H1 (cell line): Measurements from ENCODE around the gene SPINT2. TPM values are rescaled to one million over a fixed set of nuclear protein-coding genes. Genes with fewer than 3 reads are reported as not detected.

Source experiments
- CTCF ChIA-PET: fragments of 300-600 bp; sonication (Branson Sonifier 250); formaldehyde crosslinking; loops from one replicate; lab custom pipeline; 2021; ENCODE audit not compliant: partially characterized antibody; lab: Charles Lee
- POLR2A ChIA-PET: fragments of 300-600 bp; sonication (Branson Sonifier 250); formaldehyde crosslinking; loops from one replicate; lab custom pipeline; 2021; ENCODE audit warnings: inconsistent platforms; ENCODE audit not compliant: partially characterized antibody; lab: Charles Lee
- DNase-seq, 2 experiments: peaks; one replicate each; pipeline versions ENCODE4 v3.0.0 to v3.0.0-alpha.2; 2010 to 2022; ENCODE audit warnings: low spot score in 2 of 2, low read depth in 1 of 2, mixed read lengths in 1 of 2
- FAIRE-seq: peaks from 2 replicates; lab custom pipeline; 2011; peaks lifted over from hg19 to GRCh38; lab: Jason Lieb, UNC
- H2AFZ ChIP-seq: 2 replicates; pipeline ENCODE4 v1.8.1; 2012; ENCODE audit warnings: low read length, inconsistent platforms
- H2AK5ac ChIP-seq: 2 replicates; pipeline ENCODE4 v1.6.1; 2013; ENCODE audit warnings: low read depth, low read length
- H2BK120ac ChIP-seq: replicated peaks from 2 replicates; pipeline ENCODE3; 2013; ENCODE audit warnings: low read depth, low read length, inconsistent platforms
- H2BK12ac ChIP-seq: 2 replicates; pipeline ENCODE4 v1.6.1; 2013; ENCODE audit warnings: low read depth, low read length
- H2BK15ac ChIP-seq: 2 replicates; pipeline ENCODE4 v1.6.1; 2013; ENCODE audit warnings: low read length
- H2BK20ac ChIP-seq: 2 replicates; pipeline ENCODE4 v1.6.1; 2013; ENCODE audit warnings: low read length
- H2BK5ac ChIP-seq: 2 replicates; pipeline ENCODE4 v1.6.1; 2013; ENCODE audit warnings: low read depth, low read length
- H3K14ac ChIP-seq: 2 replicates; pipeline ENCODE4 v1.6.1; 2013; ENCODE audit warnings: inconsistent platforms; ENCODE audit not compliant: insufficient read length
- H3K18ac ChIP-seq: 2 replicates; pipeline ENCODE4 v1.6.1; 2013; ENCODE audit warnings: low read length; ENCODE audit errors: extremely low read depth
- H3K23ac ChIP-seq: 2 replicates; pipeline ENCODE4 v1.6.1; 2013; ENCODE audit warnings: inconsistent platforms; ENCODE audit not compliant: insufficient read length
- H3K23me2 ChIP-seq: 2 replicates; pipeline ENCODE4 v1.6.1; 2013; ENCODE audit warnings: low read depth, low read length
- H3K27ac ChIP-seq: 2 replicates; pipeline ENCODE4 v1.6.1; 2011; ENCODE audit warnings: low read depth, low read length, inconsistent platforms
- H3K27me3 ChIP-seq, 4 experiments: replicated peaks in 1 of 4; 1 replicate in 1 of 4; 2 replicates in 3 of 4; pipeline versions ENCODE4 v1.6.1 to v1.8.1; 2011 to 2013; ENCODE audit warnings: low read length in 3 of 4, mild to moderate bottlenecking in 3 of 4, inconsistent platforms in 2 of 4, mixed read lengths in 2 of 4, moderate library complexity in 1 of 4; ENCODE audit not compliant: control insufficient read depth in 3 of 4, insufficient read depth in 3 of 4; ENCODE audit errors: extremely low read depth in 1 of 4
- H3K36me3 ChIP-seq, 4 experiments: 2 replicates each; pipeline versions ENCODE4 v1.6.1 to v1.8.1; 2011 to 2013; ENCODE audit warnings: mild to moderate bottlenecking in 4 of 4, low read length in 3 of 4, moderate library complexity in 2 of 4, control low read depth in 1 of 4, inconsistent platforms in 1 of 4; ENCODE audit not compliant: insufficient read depth in 4 of 4, control insufficient read depth in 2 of 4
- H3K4ac ChIP-seq: replicated peaks from 2 replicates; pipeline ENCODE3; 2013; ENCODE audit warnings: low read length, low read depth, mixed read lengths, inconsistent platforms; ENCODE audit not compliant: insufficient read length
- H3K4me1 ChIP-seq, 4 experiments: replicated peaks in 1 of 4; 1 replicate in 1 of 4; 2 replicates in 3 of 4; pipeline versions ENCODE4 v1.6.1 to v1.8.1; 2011 to 2013; ENCODE audit warnings: low read length in 3 of 4, inconsistent platforms in 2 of 4, mixed read lengths in 1 of 4; ENCODE audit not compliant: insufficient read depth in 4 of 4, control insufficient read depth in 3 of 4
- H3K4me2 ChIP-seq, 2 experiments: 2 replicates each; pipeline versions ENCODE4 v1.6.1 to v1.8.1; 2011 to 2013; ENCODE audit warnings: low read depth in 2 of 2, low read length in 2 of 2, control low read depth in 1 of 2, inconsistent platforms in 1 of 2, mild to moderate bottlenecking in 1 of 2; ENCODE audit not compliant: insufficient read depth in 1 of 2
- H3K4me3 ChIP-seq, 4 experiments: fragments of 200-600, 300-600 bp in 1 of 4; sonication (generic), shearing (Covaris generic), sonication (Bioruptor Twin) in 1 of 4; 2 replicates each; pipeline versions ENCODE4 v1.5.1 to v1.8.1; 2011 to 2016; ENCODE audit warnings: low read length in 4 of 4, low read depth in 3 of 4, control low read depth in 2 of 4, inconsistent platforms in 2 of 4, mild to moderate bottlenecking in 2 of 4, mixed read lengths in 1 of 4, moderate library complexity in 1 of 4; ENCODE audit not compliant: insufficient read depth in 2 of 4; ENCODE audit errors: extremely low read depth in 1 of 4
- H3K56ac ChIP-seq: replicated peaks from 2 replicates; pipeline ENCODE3; 2013; ENCODE audit warnings: low read depth, mild to moderate bottlenecking, mixed read lengths, low read length, inconsistent platforms; ENCODE audit not compliant: insufficient read length
- H3K79me1 ChIP-seq: 2 replicates; pipeline ENCODE4 v1.6.1; 2013; ENCODE audit warnings: low read depth, low read length, control low read depth
- H3K79me2 ChIP-seq, 2 experiments: 2 replicates each; pipeline versions ENCODE4 v1.6.1 to v1.8.1; 2012 to 2013; ENCODE audit warnings: low read length in 2 of 2, mild to moderate bottlenecking in 2 of 2, inconsistent platforms in 1 of 2; ENCODE audit not compliant: insufficient read depth in 2 of 2, control insufficient read depth in 1 of 2
- H3K9ac ChIP-seq, 4 experiments: replicated peaks in 1 of 4; 1 replicate in 1 of 4; 2 replicates in 3 of 4; pipeline versions ENCODE4 v1.6.1 to v1.8.1; 2011 to 2013; ENCODE audit warnings: low read depth in 3 of 4, low read length in 3 of 4, control low read depth in 2 of 4, mild to moderate bottlenecking in 2 of 4, moderate library complexity in 2 of 4, inconsistent platforms in 1 of 4; ENCODE audit errors: extremely low read depth in 1 of 4
- H3K9me3 ChIP-seq, 2 experiments: 2 replicates each; pipeline versions ENCODE4 v1.6.1 to v1.8.1; 2012 to 2013; ENCODE audit warnings: mild to moderate bottlenecking in 2 of 2, moderate library complexity in 2 of 2, control low read depth in 1 of 2, inconsistent platforms in 1 of 2, low read depth in 1 of 2, low read length in 1 of 2, mixed read lengths in 1 of 2; ENCODE audit not compliant: insufficient read depth in 2 of 2
- H4K20me1 ChIP-seq, 2 experiments: replicated peaks in 1 of 2; 2 replicates each; pipeline versions ENCODE3 to v1.8.1; 2011 to 2013; ENCODE audit warnings: inconsistent platforms in 2 of 2, low read length in 2 of 2, mild to moderate bottlenecking in 1 of 2; ENCODE audit not compliant: insufficient read depth in 2 of 2, control insufficient read depth in 1 of 2
- H4K5ac ChIP-seq: 2 replicates; pipeline ENCODE4 v1.6.1; 2013; ENCODE audit warnings: low read length, low read depth, mixed read lengths, inconsistent platforms; ENCODE audit not compliant: insufficient read length
- H4K8ac ChIP-seq: 2 replicates; pipeline ENCODE4 v1.8.0; 2013; ENCODE audit warnings: mild to moderate bottlenecking, moderate library complexity, low read length, inconsistent platforms; ENCODE audit not compliant: insufficient read depth; ENCODE audit errors: extremely low read depth
- H4K91ac ChIP-seq: replicated peaks from 2 replicates; pipeline ENCODE3; 2013; ENCODE audit warnings: low read length, mixed read lengths, inconsistent platforms; ENCODE audit not compliant: insufficient read length
- E2F6 ChIP-seq: IDR thresholded peaks from 2 replicates; pipeline ENCODE4 v1.6.1; 2012; ENCODE audit warnings: inconsistent platforms
- EZH2 ChIP-seq: fragments of 200-600 bp; sonication (generic); IDR thresholded peaks from 2 replicates; pipeline ENCODE4 v1.7.1; 2012; ENCODE audit warnings: low read depth, mild to moderate bottlenecking, moderate library complexity, low read length, inconsistent platforms; ENCODE audit not compliant: severe bottlenecking
- NANOG ChIP-seq: IDR thresholded peaks from 2 replicates; pipeline ENCODE4 v1.6.1; 2011; ENCODE audit warnings: low read length, low read depth, mild to moderate bottlenecking, inconsistent platforms; ENCODE audit not compliant: insufficient read depth, poor library complexity, severe bottlenecking
- RBBP5 ChIP-seq: IDR thresholded peaks from 2 replicates; pipeline ENCODE4 v1.7.1; 2012; ENCODE audit warnings: low read depth, mild to moderate bottlenecking, inconsistent platforms, low read length, moderate library complexity, borderline replicate concordance
- SAP30 ChIP-seq: fragments of 300-600 bp; sonication (generic); IDR thresholded peaks from 2 replicates; pipeline ENCODE4 v1.7.1; 2012; ENCODE audit warnings: low read length, moderate library complexity, mild to moderate bottlenecking, inconsistent platforms; ENCODE audit not compliant: insufficient read depth, insufficient replicate concordance
- SIX5 ChIP-seq: IDR thresholded peaks from 2 replicates; pipeline ENCODE4 v1.6.1; 2011; ENCODE audit warnings: mild to moderate bottlenecking, low read depth, low read length
- TEAD4 ChIP-seq: IDR thresholded peaks from 2 replicates; pipeline ENCODE4 v1.6.1; 2012; ENCODE audit warnings: low read depth, low read length, inconsistent platforms, mixed read lengths
- WGBS, 2 experiments: shearing (Covaris generic) in 1 of 2; methylation state at CpG; one replicate each; pipeline versions ENCODE4 v1.1.6 to v1.1.7; 2013 to 2015; ENCODE audit warnings: low lambda C conversion rate in 2 of 2, mixed read lengths in 2 of 2, inconsistent platforms in 1 of 2, low coverage in 1 of 2, missing lambda C conversion rate in 1 of 2; ENCODE audit not compliant: insufficient replicate concordance in 2 of 2, insufficient coverage in 1 of 2, insufficient read length in 1 of 2; ENCODE audit errors: extremely low coverage in 1 of 2, missing lambda C conversion rate in 1 of 2; 5-methylcytosine and 5-hydroxymethylcytosine counted together
- polyA plus RNA-seq, 7 experiments: library from polyadenylated mRNA; depleted of rRNA in 3 of 7; stranded (reverse) in 5 of 7; unstranded in 2 of 7; fragments of >200 nt in 5 of 7; fragments of 200-250 nt in 2 of 7; gene quantifications; 1 replicate in 5 of 7; 2 replicates in 1 of 7; 4 replicates in 1 of 7; pipeline versions ENCODE4 v1.2.1 to v1.2.3, GENCODE V29; 2011 to 2013; ENCODE audit warnings: missing spikeins in 2 of 7, mixed read lengths in 2 of 7
- total RNA-seq: library from RNA; stranded (reverse); fragmentation: NEBNext Ultra II Directional; extraction: Animal tissue kit (Norgen Biotek cat#: 25700); gene quantifications from 2 replicates; pipeline ENCODE4 v1.2.1, GENCODE V29; 2021

Gene SPINT2
- total and polyA plus RNA-seq, 2 of the 8 experiments (the other 6 are each of a cell fraction or from before 2014, with no cell fraction given) = 294 to 296 TPM

- POLR2A ChIA-PET = interaction anchor here (0.9 to 1.0 kb wide), 2 partner anchors 9 to 24 kb away, joined by 3 read pairs; no protein-coding TSS in a partner anchor
- WGBS, 2 experiments = 90% methylated on average over 2 of the region's 2 CpGs; no CpG with 5 or more reads in 1 of the 2 experiments
These were observed 45.9 kb downstream of the SPINT2 start for GRCh38 chr19:38310279-38310670.

More at GRCh38 chr19:38310279-38310670, 45.9 kb downstream of the SPINT2 start:
- no peak overlapping the region for H3K4me3 ChIP-seq
- no peaks in the 10 kb centered on the region for H3K9me3 ChIP-seq
- H3K18ac ChIP-seq = no peak overlapping the region
- peaks cover 8% of the 10 kb centered on the region for H3K79me1 ChIP-seq
- H3K4me1 ChIP-seq = peaks cover 0 to 5% (median under 1%) of the 10 kb centered on the region in 4 experiments; a peak in 4 of 7 replicates
- H4K8ac ChIP-seq = 0 out of 2 replicates have a peak overlapping the region, but pooled peaks have one; percentile 41
- no peak overlapping the region for H2BK12ac ChIP-seq
- no peak overlapping the region for H3K9ac ChIP-seq
- no peak overlapping the region for H2BK5ac ChIP-seq
- H3K23me2 ChIP-seq = peaks cover 10% of the 10 kb centered on the region; the same call in 1 of the 2 replicates
- H3K4ac ChIP-seq = no peak overlapping the region
- no peak overlapping the region for H3K4me2 ChIP-seq
- no peak overlapping the region for H2AFZ ChIP-seq
- H3K14ac ChIP-seq = no peak overlapping the region
- H3K79me2 ChIP-seq = peaks cover 0 to 17% of the 10 kb centered on the region in 2 experiments; a peak in 2 of 4 replicates
- peaks cover 0 to 18% (median 9%) of the 10 kb centered on the region in 4 experiments; a peak in 5 of 8 replicates for H3K36me3 ChIP-seq
- peaks cover 4 to 14% of the 10 kb centered on the region in 2 experiments for H4K20me1 ChIP-seq
- H2BK120ac ChIP-seq = no peak overlapping the region
- H2AK5ac ChIP-seq = no peak overlapping the region
- FAIRE-seq = no peak
- no peaks in the 10 kb centered on the region for H3K27me3 ChIP-seq
- no peak overlapping the region for H2BK15ac ChIP-seq
- H4K91ac ChIP-seq = no peak overlapping the region
- no peak overlapping the region for H3K56ac ChIP-seq
- CTCF ChIA-PET = interaction anchor here (0.6 to 3.0 kb wide), 4 partner anchors 10 to 53 kb away, joined by 3 to 7 read pairs (median 4); no protein-coding TSS in a partner anchor
- H3K23ac ChIP-seq = no peak overlapping the region
- H3K27ac ChIP-seq = no peak overlapping the region
- DNase-seq = no peak
- H4K5ac ChIP-seq = no peak overlapping the region
- no peak overlapping the region for H2BK20ac ChIP-seq
- TF ChIP-seq TEAD4 = no peak
- TF ChIP-seq SAP30 = no peak
- TF ChIP-seq NANOG = no peak
- no peak for TF ChIP-seq RBBP5
- TF ChIP-seq E2F6 = no peak
- no peak for TF ChIP-seq SIX5
- no peak for TF ChIP-seq EZH2
- TF ChIP-seq, all 59 proteins: peak for 0
